ENCODE data around the gene VKORC1. TPM values are rescaled to one million over a fixed set of nuclear protein-coding genes. Genes with fewer than 3 reads are reported as not detected.

VKORC1 gene
- total RNA-seq, 2 donors from 2014 or later: 39.5 to 50.3 TPM

GRCh38 chr16:31081428-31082351 lies 12.9 kb downstream of the VKORC1 start:
- Histone ChIP-seq H3K9me3 (no peaks in the 10 kb centered on the region), H3K4me3 (no peak overlapping the region), H3K9ac (ENCODE audit: low read depth in 2 of 2, low read length in 2 of 2) (no peak overlapping the region), H3K36me3 (peaks cover 12% of the 10 kb centered on the region), H3K4me1 (no peaks in the 10 kb centered on the region), H3K27ac (no peak overlapping the region), H3K27me3 (no peaks in the 10 kb centered on the region)
- intact Hi-C loops (cut with DNase I): no loop called here
- no peak for DNase-seq
- no peak for TF ChIP-seq CTCF (IDR thresholded peaks at IDR 0.05)

GRCh38 chr16:31080756-31081419 lies 13.7 kb downstream of the VKORC1 start:
- Histone ChIP-seq H3K27ac (no peak overlapping the region), H3K9me3 (no peaks in the 10 kb centered on the region), H3K36me3 (peaks cover 12% of the 10 kb centered on the region), H3K4me1 (no peaks in the 10 kb centered on the region), H3K27me3 (no peaks in the 10 kb centered on the region), H3K9ac (ENCODE audit: low read depth in 2 of 2, low read length in 2 of 2) (no peak overlapping the region), H3K4me3 (no peak overlapping the region)
- intact Hi-C loops (cut with DNase I): no loop called here
- DNase-seq: no peak
- no peak for TF ChIP-seq CTCF (IDR thresholded peaks at IDR 0.05)

GRCh38 chr16:31080035-31080629 lies 14.5 kb downstream of the VKORC1 start:
- TF ChIP-seq CTCF (IDR thresholded peaks at IDR 0.05): no peak
- Histone ChIP-seq H3K9me3 (no peaks in the 10 kb centered on the region), H3K9ac (ENCODE audit: low read depth in 2 of 2, low read length in 2 of 2) (no peak overlapping the region), H3K4me3 (no peak overlapping the region), H3K4me1 (peaks cover 7% of the 10 kb centered on the region), H3K27me3 (no peaks in the 10 kb centered on the region), H3K36me3 (peaks cover 12% of the 10 kb centered on the region), H3K27ac (no peak overlapping the region)
- no peak for DNase-seq
- intact Hi-C loops (cut with DNase I): no loop called here

GRCh38 chr16:31079342-31079944 lies 15.2 kb downstream of the VKORC1 start:
- intact Hi-C loops (cut with DNase I): no loop called here
- H3K9ac ChIP-seq (ENCODE audit: low read depth in 2 of 2, low read length in 2 of 2): no peak overlapping the region
- H3K27me3 ChIP-seq: no peaks in the 10 kb centered on the region
- DNase-seq: no peak
- H3K9me3 ChIP-seq: no peaks in the 10 kb centered on the region
- no peak for TF ChIP-seq CTCF (IDR thresholded peaks at IDR 0.05)
- H3K27ac ChIP-seq: no peak overlapping the region
- peaks cover 8% of the 10 kb centered on the region for H3K4me1 ChIP-seq
- peaks cover 12% of the 10 kb centered on the region for H3K36me3 ChIP-seq
- no peak overlapping the region for H3K4me3 ChIP-seq

GRCh38 chr16:31078597-31079341 lies 15.8 kb downstream of the VKORC1 start:
- peaks cover 8% of the 10 kb centered on the region for H3K4me1 ChIP-seq
- H3K4me3 ChIP-seq: no peak overlapping the region
- peaks cover 12% of the 10 kb centered on the region for H3K36me3 ChIP-seq
- DNase-seq: no peak
- no peak overlapping the region for H3K27ac ChIP-seq
- TF ChIP-seq CTCF (IDR thresholded peaks at IDR 0.05): no peak
- no peak overlapping the region for H3K9ac ChIP-seq (ENCODE audit: low read depth in 2 of 2, low read length in 2 of 2)
- H3K27me3 ChIP-seq: no peaks in the 10 kb centered on the region
- intact Hi-C loops (cut with DNase I): no loop called here
- no peaks in the 10 kb centered on the region for H3K9me3 ChIP-seq

Measured in colonic mucosa (tissue), 4 donors.